Adrenal gland (tissue), 12 donors: ENCODE data around the gene EPHB6. TPM values are rescaled to one million over a fixed set of nuclear protein-coding genes. Genes with fewer than 3 reads are reported as not detected.

Experiments
- DNase-seq, 7 donors: peaks; one replicate each; pipeline ENCODE4 v3.0.0-alpha.2; 2019 to 2020
- H3K27ac ChIP-seq, 5 donors: fragments of 200-600 bp; sonication (generic) in 4 of 5; 1 replicate in 3 of 5; 2 replicates in 2 of 5; pipeline versions ENCODE4 v1.5.1 to v1.8.0; 2016 to 2020; ENCODE audit warnings: mild to moderate bottlenecking in 1 of 5
- H3K27me3 ChIP-seq: fragments of 200-600 bp; 2 replicates; pipeline ENCODE4 v1.8.0; 2021
- H3K36me3 ChIP-seq, 2 donors: fragments of 200-600 bp; replicated peaks in 1 of 2; 1 replicate in 1 of 2; 2 replicates in 1 of 2; pipeline versions ENCODE4 v1.5.1 to v1.8.0; 2018 to 2022
- H3K4me1 ChIP-seq, 2 donors: fragments of 200-600 bp; replicated peaks in 1 of 2; 1 replicate in 1 of 2; 2 replicates in 1 of 2; pipeline versions ENCODE4 v1.5.1 to v1.8.0; 2018 to 2021
- H3K4me3 ChIP-seq, 4 donors: fragments of 200-600 bp; sonication (generic) in 3 of 4; one replicate each; pipeline ENCODE4 v1.5.1; 2016 to 2018
- H3K9me3 ChIP-seq, 3 donors: fragments of 200-600 bp; sonication (generic) in 1 of 3; replicated peaks in 1 of 3; 1 replicate in 2 of 3; 2 replicates in 1 of 3; pipeline versions ENCODE4 v1.5.1 to v1.8.0; 2016 to 2021
- CTCF ChIP-seq, 6 experiments: fragments of 450-650 bp in 4 of 6; fragments of 200-600 bp in 2 of 6; sonication (generic) in 1 of 6; IDR thresholded peaks; 1 replicate in 5 of 6; 2 replicates in 1 of 6; pipeline versions ENCODE4 v1.5.1 to v1.8.0; 2016 to 2021; ENCODE audit warnings: antibody characterized with exemption in 6 of 6, mild to moderate bottlenecking in 2 of 6, moderate library complexity in 1 of 6
- POLR2A ChIP-seq, 2 donors: fragments of 450-650 bp; IDR thresholded peaks; one replicate each; pipeline ENCODE4 v1.6.1; 2017; ENCODE audit warnings: antibody characterized with exemption in 2 of 2, mild to moderate bottlenecking in 2 of 2, moderate library complexity in 1 of 2
- WGBS, 4 donors: extraction: QIAGEN DNeasy Blood & Tissue Kit in 2 of 4; methylation state at CpG; one replicate each; pipeline versions ENCODE4 v1.1.5 to v1.1.7; 2013 to 2017; 5-methylcytosine and 5-hydroxymethylcytosine counted together
- intact Hi-C, 2 donors: fragments of 100-400 bp; cut with DNase I; formaldehyde crosslinking; loops; one replicate each; pipeline versions ENCODE4 v1.14.1 to v1.15.0; 2022 to 2023
- polyA plus RNA-seq, 3 donors: library from polyadenylated mRNA; stranded (reverse); fragments of 200-250 nt in 2 of 3; fragments of 350-450 nt in 1 of 3; fragmentation: Illumina TruSeq in 1 of 3; extraction: RNeasy Lipid Tissue Mini Kit (QIAGEN cat#74804) in 1 of 3; gene quantifications; one replicate each; pipeline ENCODE4 v1.2.3, GENCODE V29; 2013 to 2014
- total RNA-seq, 9 donors: library from RNA; depleted of rRNA in 4 of 9; stranded (reverse); fragments of >200 nt in 4 of 9; fragments of 120-200 nt in 1 of 9; fragmentation: NEBNext Ultra II Directional in 1 of 9; extraction: Animal tissue kit (Norgen Biotek cat#: 25700) in 1 of 9; gene quantifications; one replicate each; pipeline versions ENCODE4 v1.1.0 to v1.2.4, GENCODE V29; 2013 to 2023
- donor health status: healthy with polysubstance abuse.
- donor health status: Bipolar disorder and iron deficiency.
- donor health status: DM: yes; HTN: yes; CAD: no.
- donor health status: DM: no; HTN: no; CAD: no.
- donor health status: DM: no; HTN: no; CAD: no.
- donor health status: DM: yes; HTN: yes; CAD: no.

The EPHB6 gene
- total and polyA plus RNA-seq, 12 donors = 0.78 to 17.2 (median 3.7) TPM

GRCh38 chr7:142867398-142868187, 12.7 kb downstream of the EPHB6 start:
- Histone ChIP-seq H3K9me3 (no peaks in the 10 kb centered on the region), H3K36me3 (no peaks in the 10 kb centered on the region), H3K4me3 (no peak overlapping the region), H3K27me3 (no peaks in the 10 kb centered on the region), H3K27ac (no peak overlapping the region), H3K4me1 (no peaks in the 10 kb centered on the region)
- DNase-seq = peak in 1 of 7 donors; percentile 35
- intact Hi-C loops = no loop called here
- no peak for TF ChIP-seq CTCF (IDR thresholded peaks at IDR 0.05)
- no peak for TF ChIP-seq POLR2A (IDR thresholded peaks at IDR 0.05)
- 69 to 79% (median 75%) methylated on average over 9 to 18 of the region's 18 CpGs for WGBS, 4 donors

- WGBS, 4 donors = 71 to 85% (median 81%) methylated on average over 15 to 31 of the region's 31 CpGs
- intact Hi-C loops = no loop called here
- Histone ChIP-seq H3K27ac (no peak overlapping the region), H3K9me3 (no peaks in the 10 kb centered on the region), H3K4me3 (no peak overlapping the region), H3K4me1 (no peaks in the 10 kb centered on the region), H3K36me3 (no peaks in the 10 kb centered on the region), H3K27me3 (no peaks in the 10 kb centered on the region)
- peak in 1 of 7 donors; percentile 30 for DNase-seq
- no peak for TF ChIP-seq POLR2A (IDR thresholded peaks at IDR 0.05)
- no peak for TF ChIP-seq CTCF (IDR thresholded peaks at IDR 0.05)
These were observed 13.5 kb downstream of the EPHB6 start for GRCh38 chr7:142868188-142868985.

- 86 to 93% (median 89%) methylated on average over 9 to 11 of the region's 11 CpGs for WGBS, 4 donors
- no peaks in the 10 kb centered on the region for H3K36me3 ChIP-seq
- no peak for TF ChIP-seq POLR2A (IDR thresholded peaks at IDR 0.05)
- H3K27ac ChIP-seq = no peak overlapping the region
- H3K4me1 ChIP-seq = no peaks in the 10 kb centered on the region
- H3K27me3 ChIP-seq = no peaks in the 10 kb centered on the region
- intact Hi-C loops = no loop called here
- no peak overlapping the region for H3K4me3 ChIP-seq
- no peaks in the 10 kb centered on the region for H3K9me3 ChIP-seq
- DNase-seq = peak in 1 of 7 donors; percentile 20
These were observed 14.1 kb downstream of the EPHB6 start for GRCh38 chr7:142868986-142869415.

- H3K27ac ChIP-seq = no peak overlapping the region
- no peaks in the 10 kb centered on the region for H3K27me3 ChIP-seq
- no peaks in the 10 kb centered on the region for H3K9me3 ChIP-seq
- H3K4me3 ChIP-seq = no peak overlapping the region
- TF ChIP-seq CTCF (IDR thresholded peaks at IDR 0.05) (no peak), POLR2A (IDR thresholded peaks at IDR 0.05) (no peak)
- intact Hi-C loops = no loop called here
- no peaks in the 10 kb centered on the region for H3K36me3 ChIP-seq
- no peaks in the 10 kb centered on the region for H3K4me1 ChIP-seq
- 69 to 76% (median 72%) methylated on average over 2 of the region's 2 CpGs for WGBS, 4 donors
- no peak for DNase-seq
These were observed 14.6 kb downstream of the EPHB6 start for GRCh38 chr7:142869434-142869833.
